MCF 10A (cell line): ENCODE measurements around the gene ZNF485. TPM values are rescaled to one million over a fixed set of nuclear protein-coding genes. Genes with fewer than 3 reads are reported as not detected.

Experiments used
- BruUV-seq: library from RNA; stranded (reverse); fragments of 400-500 nt; replicated peaks from 2 replicates; lab custom pipeline; 2021; lab: Mats Ljungman, UMichigan
- CTCF ChIA-PET: fragments of 300-600 bp; sonication (Branson Sonifier 250); formaldehyde crosslinking; extraction: SDS; loops from one replicate; lab custom pipeline; 2021; ENCODE audit warnings: antibody characterized with exemption, inconsistent platforms; lab: Yijun Ruan, JAX
- POLR2A ChIA-PET: fragments of 300-600, 350-650 bp; sonication (Branson Sonifier 250); formaldehyde crosslinking; extraction: SDS; loops from one replicate; lab custom pipeline; 2020; ENCODE audit warnings: antibody characterized with exemption, inconsistent platforms; lab: Yijun Ruan, JAX
- DNase-seq: peaks from one replicate; pipeline ENCODE4 v3.0.0-alpha.2; 2018; ENCODE audit not compliant: unreplicated experiment
- H3K27ac Mint-ChIP-seq: one replicate; pipeline ENCODE4 v1.8.0; 2022; ENCODE audit warnings: mild to moderate bottlenecking, low read depth, mixed read lengths; ENCODE audit not compliant: unreplicated experiment
- H3K27me3 Mint-ChIP-seq: one replicate; pipeline ENCODE4 v1.8.0; 2022; ENCODE audit warnings: mixed read lengths; ENCODE audit not compliant: insufficient read depth, unreplicated experiment
- H3K36me3 Mint-ChIP-seq: one replicate; pipeline ENCODE4 v1.8.0; 2022; ENCODE audit warnings: mild to moderate bottlenecking, moderate library complexity, mixed read lengths; ENCODE audit not compliant: insufficient read depth, unreplicated experiment
- H3K4me1 Mint-ChIP-seq: one replicate; pipeline ENCODE4 v1.8.0; 2022; ENCODE audit warnings: mixed read lengths; ENCODE audit not compliant: insufficient read depth, unreplicated experiment
- H3K4me3 Mint-ChIP-seq: one replicate; pipeline ENCODE4 v1.8.0; 2022; ENCODE audit warnings: mild to moderate bottlenecking, moderate library complexity, mixed read lengths; ENCODE audit not compliant: unreplicated experiment
- H3K9me3 Mint-ChIP-seq: one replicate; pipeline ENCODE4 v1.8.0; 2022; ENCODE audit warnings: mixed read lengths; ENCODE audit not compliant: unreplicated experiment
- CTCF ChIP-seq: fragments of 200-600 bp; IDR thresholded peaks from one replicate; pipeline ENCODE4 v1.8.0; 2022; ENCODE audit warnings: antibody characterized with exemption, mild to moderate bottlenecking; ENCODE audit not compliant: unreplicated experiment
- intact Hi-C: fragments of 100-400 bp; cut with micrococcal nuclease; formaldehyde crosslinking; loops from 2 replicates; pipeline ENCODE4 v1.14.1; 2022
- total RNA-seq: library from RNA; stranded (reverse); gene quantifications from 2 replicates; pipeline ENCODE4 v1.2.3, GENCODE V29; 2022

The ZNF485 gene
- total RNA-seq, 1 experiment from 2014 or later = 6.5 TPM

GRCh38 chr10:43655311-43655710 lies 49.1 kb downstream of the ZNF485 start:
- Mint-ChIP-seq H3K4me3 (no peak overlapping the region), H3K36me3 (no peaks in the 10 kb centered on the region), H3K27ac (no peak overlapping the region), H3K9me3 (no peaks in the 10 kb centered on the region), H3K27me3 (no peaks in the 10 kb centered on the region), H3K4me1 (no peaks in the 10 kb centered on the region)
- intact Hi-C loops = no loop called here
- no peak for TF ChIP-seq CTCF
- POLR2A ChIA-PET = no interaction called here
- no peak for DNase-seq
- CTCF ChIA-PET = interaction anchor here (0.5 to 1.1 kb wide), 4 partner anchors 9 to 42 kb away, joined by 3 to 5 read pairs (median 4); no protein-coding TSS in a partner anchor
- no TSS peak for BruUV-seq

- Mint-ChIP-seq H3K36me3 (no peaks in the 10 kb centered on the region), H3K9me3 (peaks cover 7% of the 10 kb centered on the region), H3K4me3 (no peak overlapping the region), H3K27ac (no peak overlapping the region), H3K27me3 (no peaks in the 10 kb centered on the region), H3K4me1 (no peaks in the 10 kb centered on the region)
- intact Hi-C loops = no loop called here
- ChIA-PET CTCF (interaction anchor here (0.6 to 1.1 kb wide), 2 partner anchors 12 to 1594 kb away, joined by 3 to 4 read pairs; no protein-coding TSS in a partner anchor), POLR2A (no interaction called here)
- BruUV-seq = no TSS peak
- no peak for TF ChIP-seq CTCF
- DNase-seq = no peak
These were observed 52.0 kb downstream of the ZNF485 start for GRCh38 chr10:43658227-43658626.

- TF ChIP-seq CTCF = no peak
- BruUV-seq = no TSS peak
- H3K27ac Mint-ChIP-seq = no peak overlapping the region
- H3K4me1 Mint-ChIP-seq = no peaks in the 10 kb centered on the region
- DNase-seq = no peak
- H3K4me3 Mint-ChIP-seq = no peak overlapping the region
- peaks cover 7% of the 10 kb centered on the region for H3K9me3 Mint-ChIP-seq
- ChIA-PET POLR2A (no interaction called here), CTCF (no interaction called here)
- H3K27me3 Mint-ChIP-seq = no peaks in the 10 kb centered on the region
- intact Hi-C loops = no loop called here
- no peaks in the 10 kb centered on the region for H3K36me3 Mint-ChIP-seq
These were observed 58.8 kb downstream of the ZNF485 start for GRCh38 chr10:43665054-43665453.

- ChIA-PET CTCF (interaction anchor here (0.6 to 0.7 kb wide), 3 partner anchors 42 to 110 kb away, joined by 3 to 4 read pairs (median 3); no protein-coding TSS in a partner anchor), POLR2A (no interaction called here)
- DNase-seq = no peak
- no peak overlapping the region for H3K4me3 Mint-ChIP-seq
- TF ChIP-seq CTCF = no peak
- peaks cover 7% of the 10 kb centered on the region for H3K9me3 Mint-ChIP-seq
- H3K27me3 Mint-ChIP-seq = peaks cover 11% of the 10 kb centered on the region
- no TSS peak for BruUV-seq
- peaks cover 3% of the 10 kb centered on the region for H3K4me1 Mint-ChIP-seq
- intact Hi-C loops = no loop called here
- no peak overlapping the region for H3K27ac Mint-ChIP-seq
- H3K36me3 Mint-ChIP-seq = no peaks in the 10 kb centered on the region
These were observed 60.3 kb downstream of the ZNF485 start for GRCh38 chr10:43666552-43666951.
